Subcutaneous abdominal adipose tissue (tissue), 5 donors: Measurements from ENCODE around the gene SREK1IP1.

Source experiments
- H3K27ac ChIP-seq: one replicate; pipeline ENCODE4 v1.7.0; 2013; ENCODE audit warnings: low read depth, mild to moderate bottlenecking, inconsistent platforms, low read length, moderate library complexity
- H3K27me3 ChIP-seq, 5 donors: one replicate each; pipeline ENCODE4 v1.7.0; 2013; ENCODE audit warnings: low read length in 5 of 5, inconsistent platforms in 1 of 5; ENCODE audit not compliant: control insufficient read depth in 5 of 5, insufficient read depth in 4 of 5
- H3K36me3 ChIP-seq, 5 donors: one replicate each; pipeline ENCODE4 v1.7.0; 2013; ENCODE audit warnings: low read length in 5 of 5; ENCODE audit not compliant: control insufficient read depth in 5 of 5, insufficient read depth in 5 of 5
- H3K4me1 ChIP-seq, 5 donors: one replicate each; pipeline ENCODE4 v1.7.0; 2013; ENCODE audit warnings: low read length in 5 of 5, mild to moderate bottlenecking in 3 of 5, moderate library complexity in 1 of 5; ENCODE audit not compliant: control insufficient read depth in 5 of 5, insufficient read depth in 5 of 5
- H3K4me3 ChIP-seq, 5 donors: one replicate each; pipeline ENCODE4 v1.7.0; 2013; ENCODE audit warnings: low read length in 5 of 5, low read depth in 1 of 5
- H3K9ac ChIP-seq, 5 donors: one replicate each; pipeline ENCODE4 v1.7.0; 2013; ENCODE audit warnings: low read length in 5 of 5, mild to moderate bottlenecking in 4 of 5, moderate library complexity in 3 of 5
- H3K9me3 ChIP-seq, 5 donors: one replicate each; pipeline ENCODE4 v1.7.0; 2013; ENCODE audit warnings: low read length in 5 of 5; ENCODE audit not compliant: control insufficient read depth in 5 of 5
- donor health status: healthy.
- donor health status: healthy.
- donor health status: healthy.
- donor health status: healthy.
- donor health status: healthy.

SREK1IP1 gene

GRCh38 chr5:64690417-64691151 lies 77.9 kb downstream of the SREK1IP1 start, which contains the start of gene SHISAL2B:
Gene SHISAL2B (plus strand): TSS chr5:64690503. CDS start chr5:64690624, 121 bp downstream.
- no peaks in the 10 kb centered on the region for H3K36me3 ChIP-seq
- no peaks in the 10 kb centered on the region for H3K9me3 ChIP-seq
- H3K9ac ChIP-seq = no peak within 1 kb of the TSS
- H3K27me3 ChIP-seq = peaks cover 10 to 26% (median 15%) of the 10 kb centered on the region in 5 donors
- peak within 1 kb of the TSS in 3 of 5 donors; percentile 13 to 47 (median 38) for H3K4me3 ChIP-seq
- H3K27ac ChIP-seq = no peak within 1 kb of the TSS
- H3K4me1 ChIP-seq = peaks cover 0 to 16% (median 11%) of the 10 kb centered on the region in 5 donors

- Histone ChIP-seq H3K27me3 (peaks cover 10 to 26% (median 15%) of the 10 kb centered on the region in 5 donors), H3K9me3 (no peaks in the 10 kb centered on the region), H3K36me3 (no peaks in the 10 kb centered on the region), H3K4me3 (peak overlapping the region in 1 of 5 donors; percentile 47), H3K9ac (no peak overlapping the region), H3K4me1 (peaks cover 0 to 16% (median 11%) of the 10 kb centered on the region in 5 donors), H3K27ac (no peak overlapping the region)
Observed at GRCh38 chr5:64690104-64690416, 78.4 kb downstream of the SREK1IP1 start.

- no peaks in the 10 kb centered on the region for H3K9me3 ChIP-seq
- peaks cover 10 to 26% (median 19%) of the 10 kb centered on the region in 5 donors for H3K27me3 ChIP-seq
- no peak overlapping the region for H3K27ac ChIP-seq
- H3K4me3 ChIP-seq = no peak overlapping the region
- peaks cover 0 to 16% (median 11%) of the 10 kb centered on the region in 5 donors for H3K4me1 ChIP-seq
- H3K36me3 ChIP-seq = no peaks in the 10 kb centered on the region
- no peak overlapping the region for H3K9ac ChIP-seq
Observed at GRCh38 chr5:64688965-64689364, 79.5 kb downstream of the SREK1IP1 start.

GRCh38 chr5:64688391-64688790 lies 80.1 kb downstream of the SREK1IP1 start:
- H3K4me1 ChIP-seq = peaks cover 0 to 16% (median 11%) of the 10 kb centered on the region in 5 donors
- H3K4me3 ChIP-seq = no peak overlapping the region
- H3K27me3 ChIP-seq = peaks cover 10 to 26% (median 19%) of the 10 kb centered on the region in 5 donors
- H3K9me3 ChIP-seq = no peaks in the 10 kb centered on the region
- no peak overlapping the region for H3K9ac ChIP-seq
- H3K27ac ChIP-seq = no peak overlapping the region
- no peaks in the 10 kb centered on the region for H3K36me3 ChIP-seq

GRCh38 chr5:64685866-64686265 lies 82.6 kb downstream of the SREK1IP1 start:
- peaks cover 2 to 18% (median 10%) of the 10 kb centered on the region in 5 donors for H3K27me3 ChIP-seq
- no peaks in the 10 kb centered on the region for H3K36me3 ChIP-seq
- H3K4me3 ChIP-seq = no peak overlapping the region
- no peaks in the 10 kb centered on the region for H3K9me3 ChIP-seq
- H3K4me1 ChIP-seq = peaks cover 0 to 12% (median 10%) of the 10 kb centered on the region in 5 donors
- H3K27ac ChIP-seq = no peak overlapping the region
- H3K9ac ChIP-seq = no peak overlapping the region

- Histone ChIP-seq H3K27me3 (peaks cover 0 to 7% (median 3%) of the 10 kb centered on the region in 5 donors), H3K4me1 (no peaks in the 10 kb centered on the region), H3K9ac (no peak overlapping the region), H3K27ac (no peak overlapping the region), H3K4me3 (no peak overlapping the region), H3K36me3 (no peaks in the 10 kb centered on the region), H3K9me3 (no peaks in the 10 kb centered on the region)
Observed at GRCh38 chr5:64682608-64683007, 85.9 kb downstream of the SREK1IP1 start.

- Histone ChIP-seq H3K4me3 (no peak overlapping the region), H3K36me3 (no peaks in the 10 kb centered on the region), H3K27me3 (peaks cover 0 to 7% (median 3%) of the 10 kb centered on the region in 5 donors), H3K9ac (no peak overlapping the region), H3K4me1 (no peaks in the 10 kb centered on the region), H3K27ac (no peak overlapping the region), H3K9me3 (no peaks in the 10 kb centered on the region)
Observed at GRCh38 chr5:64680289-64680688, 88.2 kb downstream of the SREK1IP1 start.

GRCh38 chr5:64678374-64678773 lies 90.1 kb downstream of the SREK1IP1 start:
- H3K27ac ChIP-seq = no peak overlapping the region

GRCh38 chr5:64671678-64672077 lies 96.8 kb downstream of the SREK1IP1 start:
- Histone ChIP-seq H3K9ac (no peak overlapping the region), H3K27ac (no peak overlapping the region), H3K4me3 (no peak overlapping the region), H3K9me3 (peaks cover 0 to 3% (median 0%) of the 10 kb centered on the region in 5 donors), H3K36me3 (no peaks in the 10 kb centered on the region), H3K4me1 (no peaks in the 10 kb centered on the region), H3K27me3 (no peaks in the 10 kb centered on the region)

More at GRCh38 chr5:64678374-64678773, 90.1 kb downstream of the SREK1IP1 start:
- H3K36me3 ChIP-seq = no peaks in the 10 kb centered on the region
- H3K9me3 ChIP-seq = no peaks in the 10 kb centered on the region
- H3K4me3 ChIP-seq = no peak overlapping the region
- no peak overlapping the region for H3K9ac ChIP-seq
- no peaks in the 10 kb centered on the region for H3K4me1 ChIP-seq
- peaks cover 0 to 4% (median 0%) of the 10 kb centered on the region in 5 donors for H3K27me3 ChIP-seq

- Histone ChIP-seq H3K4me3 (no peak overlapping the region), H3K9ac (no peak overlapping the region), H3K27me3 (no peaks in the 10 kb centered on the region), H3K27ac (no peak overlapping the region), H3K4me1 (no peaks in the 10 kb centered on the region), H3K36me3 (no peaks in the 10 kb centered on the region), H3K9me3 (peaks cover 0 to 3% (median 0%) of the 10 kb centered on the region in 5 donors)
Observed at GRCh38 chr5:64670277-64670676, 98.2 kb downstream of the SREK1IP1 start.
